SK-MEL-5 (cell line): ENCODE measurements around the gene HERC2. TPM values are rescaled to one million over a fixed set of nuclear protein-coding genes. Genes with fewer than 3 reads are reported as not detected.

ENCODE experiments used
- DNase-seq: peaks from one replicate; pipeline ENCODE4 v3.0.0-alpha.2; 2016; ENCODE audit warnings: low read depth, low spot score
- in situ Hi-C: cut with HindIII; loops from 2 replicates; pipeline ENCODE4 v1.10.0; 2016; ENCODE audit warnings: low sequenced_read_pairs, high pct_unique_total_duplicates, low pct_unique_long_range_greater_than_20kb
- total RNA-seq: library from RNA; depleted of rRNA; stranded (reverse); fragments of >200 nt; shearing (Covaris generic); gene quantifications from 2 replicates; pipeline ENCODE4 v1.2.3, GENCODE V29; 2014

HERC2 gene
- total RNA-seq, 1 experiment from 2014 or later = 34.1 TPM

GRCh38 chr15:28112101-28112760 lies 209.7 kb downstream of the HERC2 start:
- in situ Hi-C loops = no loop called here
- no peak for DNase-seq

- in situ Hi-C loops = no loop called here
- DNase-seq = no peak
These were observed 210.4 kb downstream of the HERC2 start for GRCh38 chr15:28111543-28111942.

- in situ Hi-C loops = no loop called here
- DNase-seq = no peak
These were observed 211.5 kb downstream of the HERC2 start for GRCh38 chr15:28110481-28110881.

GRCh38 chr15:28109626-28110455 lies 212.1 kb downstream of the HERC2 start:
- in situ Hi-C loops = no loop called here
- DNase-seq = no peak

GRCh38 chr15:28107904-28108275 lies 214.1 kb downstream of the HERC2 start:
- in situ Hi-C loops = no loop called here
- DNase-seq = no peak

GRCh38 chr15:28107111-28107903 lies 214.7 kb downstream of the HERC2 start:
- in situ Hi-C loops = no loop called here
- DNase-seq = no peak

- no peak for DNase-seq
- in situ Hi-C loops = no loop called here
These were observed 215.5 kb downstream of the HERC2 start for GRCh38 chr15:28106294-28107110.

GRCh38 chr15:28105793-28106192 lies 216.2 kb downstream of the HERC2 start:
- in situ Hi-C loops = no loop called here
- no peak for DNase-seq

GRCh38 chr15:28105224-28105791 lies 216.7 kb downstream of the HERC2 start:
- in situ Hi-C loops = no loop called here
- DNase-seq = no peak

- in situ Hi-C loops = no loop called here
These were observed 217.7 kb downstream of the HERC2 start for GRCh38 chr15:28104326-28104725.

GRCh38 chr15:28103831-28104230 lies 218.1 kb downstream of the HERC2 start:
- in situ Hi-C loops = no loop called here
- DNase-seq = no peak

More at GRCh38 chr15:28104326-28104725, 217.7 kb downstream of the HERC2 start:
- DNase-seq = no peak

GRCh38 chr15:28101983-28102441 lies 220.0 kb downstream of the HERC2 start:
- in situ Hi-C loops = no loop called here
- DNase-seq = no peak

- DNase-seq = no peak
- in situ Hi-C loops = no loop called here
These were observed 220.8 kb downstream of the HERC2 start for GRCh38 chr15:28101201-28101600.

GRCh38 chr15:28100516-28101195 lies 221.3 kb downstream of the HERC2 start:
- no peak for DNase-seq
- in situ Hi-C loops = no loop called here

GRCh38 chr15:28099555-28100140 lies 222.3 kb downstream of the HERC2 start:
- no peak for DNase-seq
- in situ Hi-C loops = no loop called here

- peak; percentile 89 for DNase-seq
- in situ Hi-C loops = no loop called here
These were observed 223.0 kb downstream of the HERC2 start, which contains the start of gene OCA2 for GRCh38 chr15:28098766-28099554. Gene OCA2 (minus strand): TSS chr15:28099315. CDS start chr15:28081874, 17,441 bp downstream.
